NCI-H2196 (cell line): Measurements from ENCODE around the gene NEDD4.
"Not testable (repeated sequence)": the region's sequence is repeated elsewhere in the genome, so short reads cannot be mapped to it uniquely, and the experiment has no call there.

ENCODE experiments used
- DNase-seq: peaks from one replicate; lab custom pipeline; 2025; ENCODE audit not compliant: unreplicated experiment; lab: John Stamatoyannopoulos, UW

Gene NEDD4

GRCh38 chr15:56006371-56006770 lies 13.0 kb upstream of the NEDD4 start:
- DNase-seq, result not testable (repeated sequence)

DNA sequence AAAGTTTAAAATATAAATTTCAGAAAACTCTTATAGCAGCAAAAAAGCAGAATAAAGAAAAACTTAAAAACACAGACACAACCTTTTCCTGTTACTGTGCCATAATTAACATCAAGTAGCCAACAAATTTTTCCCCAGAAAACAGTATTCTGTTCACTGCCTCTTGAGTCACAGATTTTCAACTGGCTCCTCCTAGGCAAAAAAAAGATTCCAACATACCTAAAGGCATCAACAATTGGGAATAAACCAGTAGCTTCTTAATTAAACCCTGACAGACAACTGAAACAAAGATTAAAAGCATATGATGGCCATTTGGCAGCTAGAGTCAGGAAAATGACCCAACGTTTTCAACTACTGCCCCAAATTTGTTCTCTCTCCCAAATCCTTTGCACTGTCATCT lies 10.9 kb upstream of the NEDD4 start:
- DNase-seq, result not testable (repeated sequence)

DNA sequence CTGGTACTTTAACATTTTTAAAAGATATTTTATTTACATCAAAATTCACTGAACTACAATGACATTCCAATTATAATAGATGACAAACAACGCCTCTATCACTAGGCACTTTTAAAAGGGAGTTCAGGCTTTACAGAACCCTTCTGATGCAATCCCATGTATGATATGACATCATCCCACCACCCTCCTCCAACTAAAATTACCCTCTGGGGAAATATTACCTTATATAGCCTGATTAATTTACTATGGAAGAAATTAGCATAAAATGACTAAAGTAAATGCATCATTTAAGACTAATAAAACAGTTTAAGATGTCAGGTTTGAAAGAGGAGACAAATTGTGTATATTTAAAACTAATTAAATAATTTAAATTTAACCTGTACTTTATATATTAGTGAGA lies 10.4 kb upstream of the NEDD4 start:
- not testable (repeated sequence) for DNase-seq

DNA sequence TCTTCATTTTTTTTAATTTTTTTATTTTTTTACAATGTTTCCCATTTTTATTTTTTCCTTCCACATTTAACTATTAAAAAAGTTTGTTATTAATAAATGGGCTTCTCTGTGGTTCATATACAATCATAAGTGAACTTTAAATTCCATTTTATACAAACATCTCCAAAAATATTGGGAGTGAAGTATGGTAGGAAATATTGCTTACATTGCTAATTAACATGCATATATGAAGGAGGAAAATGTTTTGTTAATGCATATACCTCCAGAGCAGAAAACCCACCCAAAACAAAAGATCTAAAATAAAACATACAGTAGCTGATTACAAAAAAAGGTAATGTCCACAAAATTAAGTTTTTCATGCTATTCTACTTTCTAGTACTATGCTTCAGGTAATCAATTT lies 9.9 kb upstream of the NEDD4 start:
- not testable (repeated sequence) for DNase-seq

GRCh38 chr15:56001471-56002078 lies 8.2 kb upstream of the NEDD4 start:
- no peak for DNase-seq

- DNase-seq, result no peak
Observed at GRCh38 chr15:55999658-56000057, 6.2 kb upstream of the NEDD4 start.

- DNase-seq, result no peak
Observed at GRCh38 chr15:55998478-55998877, 5.1 kb upstream of the NEDD4 start.

- DNase-seq, result peak; percentile 33
Observed at GRCh38 chr15:55993804-55994560, 570 bp upstream of the NEDD4 start.

DNA sequence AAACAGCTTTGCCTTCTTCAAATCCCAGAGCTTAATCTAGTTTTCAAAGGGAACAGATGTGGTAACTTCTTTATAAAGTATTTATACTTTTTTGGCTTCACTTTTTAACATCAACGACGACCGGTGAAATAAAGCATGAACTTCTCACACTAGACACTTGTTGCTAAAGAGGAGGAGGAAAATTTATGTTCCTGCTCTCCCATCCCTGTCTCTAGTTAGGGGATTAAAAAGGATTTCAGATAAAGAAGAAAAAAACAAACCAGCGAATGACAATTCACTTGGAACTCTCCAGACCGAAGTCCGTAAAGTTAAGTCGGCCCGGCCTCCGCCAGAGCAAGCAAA lies 672 bp downstream of the NEDD4 start:
- no peak for DNase-seq

DNA sequence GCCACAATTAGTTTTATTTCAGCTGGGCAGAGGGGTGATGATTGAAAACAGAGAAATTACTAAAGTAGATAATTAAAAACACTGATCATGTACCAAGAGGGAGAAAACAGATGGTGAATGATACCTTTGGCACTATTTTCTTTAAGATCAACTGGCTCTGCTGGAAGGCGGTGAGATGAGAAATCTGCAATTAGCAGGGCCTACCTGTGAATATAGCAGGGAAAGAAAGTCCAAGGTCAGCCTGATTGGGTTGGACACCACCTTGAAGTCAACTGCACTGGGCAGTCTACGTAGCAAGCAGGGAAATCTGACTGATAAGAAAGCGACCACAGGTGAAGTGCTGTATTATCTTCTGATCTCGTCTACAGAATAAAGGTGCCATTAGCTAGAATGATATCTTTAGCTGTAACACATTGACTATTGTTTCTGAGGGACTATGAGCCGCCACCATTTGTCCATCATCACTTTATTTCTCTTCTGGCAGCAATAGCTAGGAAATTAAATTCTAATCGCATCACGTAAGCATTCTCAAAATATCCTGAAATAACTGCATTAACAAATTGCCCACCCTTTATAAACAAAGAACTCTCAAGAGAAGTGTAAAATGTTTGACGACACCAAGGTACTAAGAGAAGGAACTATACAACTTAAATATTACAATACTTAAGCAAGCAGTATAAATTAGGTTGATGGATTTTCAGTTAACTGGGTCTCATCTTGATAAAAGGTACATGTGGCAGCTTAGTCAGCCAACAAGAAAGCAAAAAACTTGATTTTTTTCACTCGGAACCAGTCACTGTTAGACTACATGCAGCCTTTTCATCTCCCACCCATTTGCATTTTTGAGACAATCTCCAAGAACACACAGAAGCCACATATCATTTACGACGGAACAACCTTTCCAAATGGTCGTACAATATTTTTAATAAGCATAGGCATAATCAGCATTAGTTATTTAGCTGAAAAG lies 1.3 kb downstream of the NEDD4 start:
- no peak for DNase-seq

DNA sequence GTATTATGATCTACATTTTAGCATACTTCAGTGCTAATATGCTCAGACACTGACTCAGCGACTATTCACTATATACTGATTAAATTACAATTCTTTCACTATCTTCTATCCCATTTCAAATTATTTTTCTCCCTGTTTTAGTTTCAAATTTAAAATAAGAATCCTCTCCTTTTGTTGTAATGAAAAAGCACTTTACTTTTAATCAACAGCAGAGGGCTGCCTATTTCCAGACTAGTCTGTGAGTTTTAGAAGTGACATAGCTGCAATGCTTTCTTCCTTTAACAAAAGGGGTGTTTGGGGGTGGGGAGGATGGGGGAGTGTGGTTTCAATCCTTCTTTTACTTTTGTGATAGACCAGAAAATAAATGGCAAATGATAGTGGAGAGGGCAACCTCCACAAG lies 2.4 kb downstream of the NEDD4 start:
- no peak for DNase-seq

- no peak for DNase-seq
Observed at GRCh38 chr15:55990516-55990915, 2.9 kb downstream of the NEDD4 start.

GRCh38 chr15:55989383-55989782 lies 4.0 kb downstream of the NEDD4 start:
- no peak for DNase-seq

- DNase-seq, result no peak
Observed at GRCh38 chr15:55981582-55982249, 11.7 kb downstream of the NEDD4 start.

GRCh38 chr15:55980511-55980910 lies 12.9 kb downstream of the NEDD4 start:
- no peak for DNase-seq

DNA sequence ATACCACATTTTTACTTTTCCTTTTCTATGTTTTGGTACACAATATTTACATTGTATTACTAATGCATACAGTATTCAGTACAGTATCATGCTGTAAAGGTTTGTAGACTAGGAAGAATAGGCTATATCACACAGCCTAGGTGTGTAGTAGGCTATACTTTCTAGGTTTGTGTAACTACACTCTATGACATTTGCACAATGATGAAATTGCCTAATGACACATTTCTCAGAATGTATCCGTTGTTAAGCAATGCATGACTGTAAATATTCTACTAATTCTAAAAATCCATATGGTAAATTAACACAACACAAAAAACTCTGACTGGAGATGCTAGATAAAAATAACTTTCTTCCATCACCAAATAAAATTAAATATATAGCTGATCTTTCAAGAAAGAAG lies 16.2 kb downstream of the NEDD4 start:
- no peak for DNase-seq

- DNase-seq, result no peak
Observed at GRCh38 chr15:55970286-55970685, 23.1 kb downstream of the NEDD4 start.

GRCh38 chr15:55969582-55969981 lies 23.8 kb downstream of the NEDD4 start:
- no peak for DNase-seq

GRCh38 chr15:55968923-55969322 lies 24.5 kb downstream of the NEDD4 start:
- no peak for DNase-seq

GRCh38 chr15:55965091-55965490 lies 28.3 kb downstream of the NEDD4 start:
- no peak for DNase-seq

DNA sequence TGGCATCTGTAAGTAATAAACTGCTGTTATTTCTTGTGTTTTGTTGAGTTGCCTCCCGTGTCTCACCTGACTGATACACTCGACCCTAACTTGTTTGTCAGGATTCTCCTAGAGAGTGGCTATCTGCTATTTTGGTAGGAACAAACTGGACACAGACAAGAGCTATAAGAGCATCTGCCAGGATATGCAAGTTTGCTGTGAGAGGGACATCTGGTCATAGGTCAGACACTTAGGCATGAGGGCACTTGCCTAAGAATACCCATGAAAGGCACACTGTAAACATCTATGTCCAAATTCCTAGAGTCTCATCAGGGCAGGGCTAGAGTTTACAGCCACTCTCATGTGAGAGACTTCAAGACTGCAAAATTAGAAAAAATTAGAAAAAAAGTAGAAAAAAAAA lies 32.5 kb downstream of the NEDD4 start:
- DNase-seq, result no peak
